DND-41 (cell line): ENCODE data around the gene DNM2.

ENCODE experiments used
- EZH2 ChIP-seq: IDR thresholded peaks from 3 replicates; pipeline ENCODE4 v1.6.1; 2012; ENCODE audit warnings: borderline replicate concordance, low read depth, mild to moderate bottlenecking, moderate library complexity, low read length, inconsistent platforms; ENCODE audit not compliant: severe bottlenecking
- TF ChIP-seq, protein P1 (sequence below): IDR thresholded peaks from 2 replicates; pipeline ENCODE4 v1.5.1; 2012; ENCODE audit warnings: borderline replicate concordance, low read length, moderate library complexity, mild to moderate bottlenecking; ENCODE audit not compliant: poor library complexity, severe bottlenecking; ENCODE audit errors: extremely low read depth

DNA sequence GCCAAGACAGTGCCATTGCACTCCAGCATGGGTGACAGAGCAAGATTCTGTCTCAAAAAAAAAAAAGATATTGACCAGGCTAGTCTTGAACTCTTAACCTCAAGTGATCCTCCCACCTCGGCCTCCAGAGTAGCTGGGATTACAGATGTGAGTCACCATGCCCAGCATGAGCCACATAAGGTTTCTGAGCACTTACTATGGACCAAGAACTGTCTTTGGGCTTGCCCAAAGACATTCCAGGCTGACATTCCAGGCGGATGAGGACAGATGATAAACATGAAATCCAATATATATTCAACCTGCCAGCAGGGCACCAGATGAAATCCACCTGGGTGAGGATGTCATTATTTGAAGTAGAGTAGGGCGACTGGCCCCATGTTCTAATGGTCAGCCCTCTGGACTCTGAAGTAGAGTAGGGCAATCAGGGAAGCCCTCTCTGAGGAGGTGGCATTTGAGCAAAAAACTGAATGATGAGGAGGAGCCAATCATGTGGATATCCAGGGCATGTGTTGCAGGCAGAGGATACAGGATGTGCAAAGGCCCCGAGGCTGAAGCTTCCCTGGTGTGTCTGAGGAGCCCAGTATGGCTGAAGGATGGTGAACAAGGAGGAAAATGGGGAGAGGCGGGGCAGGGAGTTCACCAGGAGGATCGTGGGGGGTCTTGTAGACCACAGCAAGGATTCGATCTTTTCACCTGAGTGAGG, 134.4 kb downstream of the DNM2 start:
- TF ChIP-seq, protein P1, sequence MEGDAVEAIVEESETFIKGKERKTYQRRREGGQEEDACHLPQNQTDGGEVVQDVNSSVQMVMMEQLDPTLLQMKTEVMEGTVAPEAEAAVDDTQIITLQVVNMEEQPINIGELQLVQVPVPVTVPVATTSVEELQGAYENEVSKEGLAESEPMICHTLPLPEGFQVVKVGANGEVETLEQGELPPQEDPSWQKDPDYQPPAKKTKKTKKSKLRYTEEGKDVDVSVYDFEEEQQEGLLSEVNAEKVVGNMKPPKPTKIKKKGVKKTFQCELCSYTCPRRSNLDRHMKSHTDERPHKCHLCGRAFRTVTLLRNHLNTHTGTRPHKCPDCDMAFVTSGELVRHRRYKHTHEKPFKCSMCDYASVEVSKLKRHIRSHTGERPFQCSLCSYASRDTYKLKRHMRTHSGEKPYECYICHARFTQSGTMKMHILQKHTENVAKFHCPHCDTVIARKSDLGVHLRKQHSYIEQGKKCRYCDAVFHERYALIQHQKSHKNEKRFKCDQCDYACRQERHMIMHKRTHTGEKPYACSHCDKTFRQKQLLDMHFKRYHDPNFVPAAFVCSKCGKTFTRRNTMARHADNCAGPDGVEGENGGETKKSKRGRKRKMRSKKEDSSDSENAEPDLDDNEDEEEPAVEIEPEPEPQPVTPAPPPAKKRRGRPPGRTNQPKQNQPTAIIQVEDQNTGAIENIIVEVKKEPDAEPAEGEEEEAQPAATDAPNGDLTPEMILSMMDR = no peak
- no peak for TF ChIP-seq EZH2
